ACC112 (cell line): Measurements from ENCODE around the gene GNAZ.

Experiments used
- H2AFZ ChIP-seq: fragments of 200-600 bp; sonication (generic); one replicate; pipeline ENCODE4 v1.6.0; 2017; ENCODE audit warnings: antibody characterized with exemption, low read length; ENCODE audit not compliant: unreplicated experiment
- H3K27ac ChIP-seq: fragments of 200-600 bp; sonication (generic); 2 replicates; pipeline ENCODE4 v1.5.1; 2014; ENCODE audit warnings: low read depth, mild to moderate bottlenecking, antibody characterized with exemption, low read length, moderate library complexity
- H3K27me3 ChIP-seq: fragments of 200-600 bp; sonication (generic); 2 replicates; pipeline ENCODE4 v1.6.1; 2014; ENCODE audit warnings: mild to moderate bottlenecking, antibody characterized with exemption, low read length, moderate library complexity, mixed read lengths; ENCODE audit not compliant: insufficient read depth
- H3K36me3 ChIP-seq: fragments of 200-600 bp; sonication (generic); 2 replicates; pipeline ENCODE4 v1.6.1; 2016; ENCODE audit warnings: mild to moderate bottlenecking, antibody characterized with exemption, low read length, moderate library complexity, mixed read lengths; ENCODE audit not compliant: insufficient read depth
- H3K4me1 ChIP-seq: fragments of 200-600 bp; sonication (generic); one replicate; pipeline ENCODE4 v1.6.1; 2016; ENCODE audit warnings: low read length, mixed read lengths; ENCODE audit not compliant: insufficient read depth, unreplicated experiment, control insufficient read depth
- H3K4me3 ChIP-seq: fragments of 200-600 bp; sonication (generic); 2 replicates; pipeline ENCODE4 v1.5.1; 2014; ENCODE audit warnings: mild to moderate bottlenecking, low read depth, low read length
- H3K79me2 ChIP-seq: fragments of 200-600 bp; sonication (generic); one replicate; pipeline ENCODE4 v1.6.0; 2016; ENCODE audit warnings: low read length; ENCODE audit not compliant: control insufficient read depth, unreplicated experiment, insufficient read depth

GNAZ gene

DNA sequence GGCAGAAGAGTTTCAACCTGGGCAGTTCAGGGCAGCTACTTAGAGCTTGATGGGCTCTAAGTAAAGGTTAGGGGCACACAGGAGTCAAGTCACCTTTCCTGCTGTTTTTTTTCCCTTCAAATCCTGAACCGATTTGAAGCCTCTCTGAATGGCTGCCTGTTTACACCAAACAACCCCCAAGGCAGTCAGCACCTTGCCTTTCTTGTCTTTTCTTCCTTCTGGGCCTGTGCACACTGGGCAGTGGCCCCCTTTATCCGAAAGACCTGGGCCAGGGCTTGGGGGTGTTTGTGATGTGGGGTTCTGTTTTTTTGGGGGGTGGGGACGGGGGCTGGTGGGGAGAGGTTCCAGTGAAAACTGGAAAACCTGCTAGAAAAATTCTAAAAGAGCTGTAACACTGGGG is 67.1 kb downstream of the GNAZ start:
- Histone ChIP-seq H3K79me2 (no peaks in the 10 kb centered on the region), H3K27me3 (no peaks in the 10 kb centered on the region), H2AFZ (no peak overlapping the region), H3K4me1 (peaks cover 11% of the 10 kb centered on the region), H3K27ac (no peak overlapping the region), H3K4me3 (no peak overlapping the region), H3K36me3 (no peaks in the 10 kb centered on the region)

DNA sequence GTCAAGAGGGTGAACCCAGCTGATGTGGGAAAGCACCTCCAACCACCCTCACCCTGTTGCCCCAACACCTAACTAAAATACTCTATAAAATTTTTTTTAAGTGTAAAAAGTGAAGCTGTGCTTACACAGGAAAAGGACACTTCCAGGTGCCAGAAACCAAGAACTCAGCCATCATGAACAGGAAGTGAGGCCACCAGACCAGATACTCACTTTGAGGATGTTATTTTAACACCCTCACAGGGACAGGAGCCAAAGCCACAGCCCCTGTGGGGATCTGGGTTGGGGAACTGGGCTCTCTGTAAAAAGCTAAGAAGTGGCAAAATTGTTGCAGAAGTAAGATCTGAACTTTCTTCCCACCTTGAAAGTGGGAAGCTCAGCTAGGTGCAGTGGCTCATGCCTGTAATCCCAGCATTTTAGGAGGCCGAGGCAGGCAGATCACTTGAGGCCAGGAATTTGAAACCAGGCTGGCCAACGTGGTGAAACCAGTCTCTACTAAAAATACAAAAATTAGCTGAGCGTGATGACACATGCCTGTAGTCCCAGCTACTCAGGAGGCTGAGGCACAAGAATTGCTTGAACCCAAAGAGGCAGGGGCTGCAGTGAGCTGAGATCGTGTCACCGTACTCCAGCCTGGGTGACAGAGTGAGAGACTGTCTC is 67.7 kb downstream of the GNAZ start:
- H3K4me3 ChIP-seq: no peak overlapping the region
- H2AFZ ChIP-seq: no peak overlapping the region
- no peaks in the 10 kb centered on the region for H3K36me3 ChIP-seq
- no peaks in the 10 kb centered on the region for H3K27me3 ChIP-seq
- H3K4me1 ChIP-seq: peaks cover 11% of the 10 kb centered on the region
- H3K79me2 ChIP-seq: no peaks in the 10 kb centered on the region
- no peak overlapping the region for H3K27ac ChIP-seq

DNA sequence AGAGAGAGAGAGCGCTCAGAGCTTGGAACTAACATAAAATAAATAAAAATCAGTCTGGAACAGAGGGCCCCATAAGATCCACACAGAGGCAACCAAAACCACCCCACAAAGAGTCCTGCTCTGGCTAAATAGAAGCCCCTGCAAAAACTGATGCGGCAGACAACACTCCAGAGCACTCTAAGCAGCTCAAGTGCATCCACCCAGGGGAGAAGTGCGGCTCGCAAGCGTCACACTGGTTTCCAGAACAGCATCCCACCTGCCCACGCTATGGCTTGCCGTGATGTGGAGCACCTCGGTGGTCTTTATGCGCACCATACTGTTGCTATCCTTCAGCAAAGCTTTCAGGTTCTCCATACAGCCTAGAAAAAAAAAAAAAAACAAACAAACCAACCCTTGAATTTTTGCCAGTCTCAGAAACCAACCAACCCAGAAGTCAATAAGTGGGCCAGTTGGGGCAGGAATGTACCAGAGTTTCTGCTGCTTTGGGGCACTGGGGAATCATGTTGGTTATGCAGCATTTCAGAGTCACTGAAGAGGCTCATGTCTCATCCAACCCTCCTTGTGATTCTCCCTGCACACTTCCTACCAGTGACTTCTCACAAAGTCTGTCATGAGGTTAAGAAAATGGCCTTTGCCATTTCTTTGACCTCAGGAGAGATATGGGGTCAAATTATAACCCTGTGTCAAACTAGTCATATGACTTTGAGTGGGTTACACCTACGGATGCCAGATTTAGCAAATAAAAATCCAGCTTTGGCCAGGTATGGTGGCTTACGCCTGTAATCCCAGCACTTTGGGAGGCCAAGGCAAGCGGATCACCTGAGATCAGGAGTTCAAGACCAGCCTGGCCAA is 68.5 kb downstream of the GNAZ start:
- no peaks in the 10 kb centered on the region for H3K27me3 ChIP-seq
- no peaks in the 10 kb centered on the region for H3K36me3 ChIP-seq
- peaks cover 11% of the 10 kb centered on the region for H3K4me1 ChIP-seq
- H3K79me2 ChIP-seq: no peaks in the 10 kb centered on the region
- no peak overlapping the region for H2AFZ ChIP-seq
- H3K27ac ChIP-seq: no peak overlapping the region
- no peak overlapping the region for H3K4me3 ChIP-seq

DNA sequence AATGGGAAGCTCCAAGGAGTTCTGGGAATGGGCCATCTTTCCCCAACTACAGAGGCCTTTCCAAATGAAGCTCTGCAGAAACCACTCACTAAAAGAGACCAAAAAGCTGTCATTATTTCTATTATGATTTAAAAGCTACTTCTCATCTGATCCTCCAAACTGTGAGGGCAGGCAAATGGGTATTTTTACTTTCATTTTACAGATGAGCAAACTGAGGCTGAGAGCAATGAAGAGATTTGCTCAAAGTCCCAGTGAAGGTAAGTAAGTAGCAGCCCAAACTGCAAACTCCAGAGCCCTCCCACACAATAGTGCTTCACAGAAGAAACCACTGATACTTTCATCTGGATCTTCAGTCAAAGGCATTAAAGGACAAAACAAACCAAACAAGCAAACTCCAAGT is 70.1 kb downstream of the GNAZ start:
- H3K27me3 ChIP-seq: no peaks in the 10 kb centered on the region
- H3K4me1 ChIP-seq: peaks cover 11% of the 10 kb centered on the region
- H3K79me2 ChIP-seq: no peaks in the 10 kb centered on the region
- no peaks in the 10 kb centered on the region for H3K36me3 ChIP-seq
- H3K27ac ChIP-seq: no peak overlapping the region
- H3K4me3 ChIP-seq: no peak overlapping the region
- no peak overlapping the region for H2AFZ ChIP-seq

DNA sequence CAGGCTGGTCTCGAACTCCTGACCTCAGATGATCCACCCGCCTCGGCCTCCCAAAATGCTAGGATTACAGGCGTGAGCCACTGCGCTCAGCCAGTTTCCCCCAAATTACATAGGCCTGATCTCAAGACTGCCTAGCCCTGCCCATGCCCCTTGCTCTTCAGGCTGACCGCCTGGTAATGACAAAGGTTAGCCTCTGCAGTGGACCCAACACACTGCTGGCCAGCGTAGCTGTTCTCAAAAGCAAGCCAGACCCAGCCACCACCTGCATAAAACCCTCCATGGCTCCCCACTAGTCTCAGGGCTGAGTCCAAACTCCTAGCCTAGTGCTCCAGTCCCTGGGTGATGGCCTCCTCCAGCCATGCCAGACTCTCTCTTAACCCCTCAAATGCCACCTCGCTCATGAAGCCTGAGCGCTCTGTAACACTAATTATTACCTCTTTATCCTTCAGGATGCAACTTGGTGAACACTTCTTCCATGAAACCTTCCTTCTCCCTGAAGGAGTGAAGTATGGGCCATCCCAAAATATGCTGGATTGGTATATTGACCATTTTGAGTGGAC is 72.3 kb downstream of the GNAZ start:
- H3K27ac ChIP-seq: peak overlapping the region; percentile 28; the same call in 1 of the 2 replicates
- peaks cover 30% of the 10 kb centered on the region for H3K4me1 ChIP-seq
- peak overlapping the region; percentile 56 for H3K4me3 ChIP-seq

DNA sequence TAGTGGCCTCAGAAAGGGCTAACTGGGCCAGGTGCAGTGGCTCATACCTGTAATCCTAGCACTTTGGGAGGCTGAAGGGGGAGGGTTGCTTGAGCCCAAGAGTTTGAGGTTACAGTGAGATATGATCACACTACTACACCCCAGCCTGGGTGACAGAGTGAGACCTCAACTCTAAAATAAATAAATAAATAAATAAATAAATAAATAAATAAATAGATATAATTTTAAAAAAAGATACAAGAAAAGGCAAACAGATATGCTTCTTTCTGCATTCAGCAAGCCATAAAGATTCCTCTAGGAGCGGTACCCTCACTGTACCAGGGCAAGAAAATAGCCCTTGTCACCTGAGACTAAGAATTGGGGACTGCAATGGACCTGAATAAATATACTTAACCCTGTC is 72.8 kb downstream of the GNAZ start:
- Histone ChIP-seq H3K36me3 (no peaks in the 10 kb centered on the region), H3K79me2 (no peaks in the 10 kb centered on the region), H3K27me3 (no peaks in the 10 kb centered on the region), H3K4me3 (no peak overlapping the region), H2AFZ (no peak overlapping the region), H3K4me1 (peaks cover 29% of the 10 kb centered on the region), H3K27ac (no peak overlapping the region)

More for the DNA sequence above, 72.3 kb downstream of the GNAZ start:
- Histone ChIP-seq H2AFZ (peak overlapping the region; percentile 62), H3K27me3 (no peaks in the 10 kb centered on the region), H3K36me3 (no peaks in the 10 kb centered on the region), H3K79me2 (no peaks in the 10 kb centered on the region)

DNA sequence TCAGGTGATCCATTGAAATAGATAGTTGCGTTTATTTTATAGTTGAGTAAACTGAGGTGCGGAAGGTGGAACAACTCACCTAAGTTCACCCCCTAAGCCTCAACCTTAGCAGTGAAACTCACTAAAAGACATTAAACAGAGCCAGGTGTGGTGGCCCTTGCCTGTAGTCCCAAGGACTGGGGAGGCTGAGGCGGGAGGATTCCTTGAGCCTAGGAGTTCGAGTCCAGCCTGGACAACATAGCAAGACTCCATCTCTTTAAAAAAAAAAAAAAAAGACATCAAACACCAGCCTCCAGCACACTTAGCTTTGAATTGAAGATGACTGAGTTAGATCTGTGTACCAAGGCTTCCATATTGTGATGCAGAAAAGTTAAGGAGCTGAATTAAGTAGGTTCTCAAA is 74.1 kb downstream of the GNAZ start:
- no peak overlapping the region for H3K27ac ChIP-seq
- H3K79me2 ChIP-seq: no peaks in the 10 kb centered on the region
- peak overlapping the region; percentile 67 for H3K4me3 ChIP-seq
- H3K27me3 ChIP-seq: no peaks in the 10 kb centered on the region
- H3K36me3 ChIP-seq: no peaks in the 10 kb centered on the region
- H3K4me1 ChIP-seq: peaks cover 26% of the 10 kb centered on the region
- H2AFZ ChIP-seq: peak overlapping the region; percentile 89

DNA sequence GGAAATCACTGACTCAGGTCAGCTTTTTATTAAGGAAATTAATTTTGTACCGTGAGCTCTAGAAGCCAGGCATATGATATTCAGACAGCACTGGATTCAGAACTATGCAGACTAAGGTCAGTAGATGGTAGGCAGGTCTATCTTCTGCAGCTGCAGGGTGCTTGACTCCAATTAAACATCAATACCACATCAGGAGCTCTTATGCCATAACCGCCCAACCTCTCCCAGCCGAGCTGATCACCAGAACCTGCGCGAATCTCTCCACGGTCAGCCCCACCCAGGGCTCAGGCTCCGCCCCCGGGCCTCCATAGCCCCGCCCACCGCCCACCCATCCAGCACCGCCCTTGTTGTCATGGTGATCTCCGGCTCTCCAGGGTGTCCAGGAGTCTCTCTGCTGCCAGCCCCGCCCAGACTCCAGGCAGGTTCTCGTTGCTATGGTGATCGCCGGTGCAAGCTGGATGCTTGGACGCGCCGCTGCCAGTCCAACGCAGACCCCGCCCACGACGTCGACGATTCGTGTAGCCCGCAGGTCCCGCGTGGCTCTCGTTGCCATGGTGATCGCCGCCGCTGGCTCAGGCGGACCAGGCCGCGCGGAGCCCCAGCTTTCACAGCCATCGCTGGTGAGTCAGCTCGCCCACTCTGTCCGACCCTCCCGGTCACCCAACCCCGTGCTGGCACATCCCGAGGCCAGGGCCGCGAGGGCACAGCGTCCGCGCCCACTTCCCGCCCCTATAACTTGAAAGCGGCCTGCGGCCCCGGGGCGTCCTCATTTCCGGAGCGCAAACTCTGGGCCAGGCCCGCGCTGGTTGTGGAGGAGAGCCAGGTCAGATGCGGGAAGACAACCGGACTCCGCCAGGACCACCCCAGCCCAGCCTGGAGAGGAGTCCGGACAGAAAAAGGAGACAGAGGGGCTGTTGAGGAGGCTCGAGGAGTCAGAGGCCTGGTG is 74.9 kb downstream of the GNAZ start, which contains the start of gene RAB36:
Gene RAB36 (plus strand): TSS at position 546 of the 946 bp plus-strand sequence. CDS start 1,140 bp downstream, outside the sequence.
- Histone ChIP-seq H3K36me3 (no peaks in the 10 kb centered on the region), H3K27ac (peak within 1 kb of the TSS; percentile 60), H3K79me2 (no peaks in the 10 kb centered on the region), H3K27me3 (no peaks in the 10 kb centered on the region), H3K4me1 (peaks cover 26% of the 10 kb centered on the region), H2AFZ (peak within 1 kb of the TSS; percentile 89), H3K4me3 (peak within 1 kb of the TSS; percentile 76)

DNA sequence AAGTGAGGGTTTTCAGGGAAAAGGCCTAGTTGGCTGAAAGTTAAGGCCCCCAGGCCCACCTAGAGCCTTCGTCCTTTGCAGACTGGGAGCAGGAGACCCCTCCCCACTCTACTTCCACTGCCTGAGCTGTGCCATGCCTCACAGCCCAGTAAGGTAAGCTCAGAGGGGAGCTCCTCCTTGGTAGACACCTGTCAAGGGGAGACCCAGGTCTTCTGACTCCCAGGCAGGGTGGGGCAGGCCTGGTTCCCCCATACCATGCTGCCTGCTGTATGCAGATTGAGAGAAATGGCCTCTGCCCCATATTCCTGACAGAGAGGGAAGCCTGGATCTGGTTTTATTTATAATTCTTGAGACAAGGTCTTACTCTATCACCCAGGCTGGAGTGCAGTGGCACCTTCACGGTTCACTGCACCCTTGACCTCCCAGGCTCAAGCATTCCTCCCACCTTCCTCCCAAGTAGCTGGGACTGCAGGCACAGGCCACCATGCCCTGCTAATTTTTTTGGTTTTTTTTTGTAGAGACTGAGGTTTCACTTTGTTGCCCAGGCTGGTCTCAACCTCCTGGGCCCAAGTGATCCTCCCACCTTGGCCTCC is 75.7 kb downstream of the GNAZ start:
- Histone ChIP-seq H3K27me3 (no peaks in the 10 kb centered on the region), H3K36me3 (no peaks in the 10 kb centered on the region), H3K4me3 (peak overlapping the region; percentile 76), H3K27ac (peak overlapping the region; percentile 60; the same call in 1 of the 2 replicates), H2AFZ (peak overlapping the region; percentile 53), H3K79me2 (no peaks in the 10 kb centered on the region), H3K4me1 (peaks cover 26% of the 10 kb centered on the region)
